Muscle of leg (tissue), 11 donors: ENCODE data around the gene CARS1. TPM values are rescaled to one million over a fixed set of nuclear protein-coding genes. Genes with fewer than 3 reads are reported as not detected.

Source experiments
- DNase-seq: peaks from one replicate; pipeline ENCODE4 v3.0.0; 2013
- H3K27ac ChIP-seq: one replicate; pipeline ENCODE4 v1.5.1; 2013; ENCODE audit warnings: mild to moderate bottlenecking, low read length, control low read depth
- H3K27me3 ChIP-seq: one replicate; pipeline ENCODE4 v1.6.1; 2013; ENCODE audit warnings: low read length; ENCODE audit not compliant: control insufficient read depth, insufficient read depth
- H3K36me3 ChIP-seq: one replicate; pipeline ENCODE4 v1.6.1; 2013; ENCODE audit warnings: low read length; ENCODE audit not compliant: control insufficient read depth, insufficient read depth
- H3K4me1 ChIP-seq: one replicate; pipeline ENCODE4 v1.6.1; 2013; ENCODE audit warnings: low read length; ENCODE audit not compliant: control insufficient read depth, insufficient read depth
- H3K4me3 ChIP-seq: one replicate; pipeline ENCODE4 v1.5.1; 2013; ENCODE audit warnings: low read length, control low read depth
- H3K9me3 ChIP-seq: replicated peaks from 2 replicates; pipeline ENCODE4 v1.6.1; 2013; ENCODE audit warnings: low read depth, low read length; ENCODE audit not compliant: control insufficient read depth
- WGBS: methylation state at CpG from one replicate; pipeline ENCODE4 v1.1.5; 2013; ENCODE audit warnings: missing lambda C conversion rate; ENCODE audit not compliant: insufficient coverage; 5-methylcytosine and 5-hydroxymethylcytosine counted together
- polyA plus RNA-seq, 8 donors: library from polyadenylated mRNA; unstranded; fragments of 120-200 nt; gene quantifications; one replicate each; pipeline versions ENCODE4 v1.2.1 to v1.2.3, GENCODE V29; 2013; ENCODE audit warnings: inconsistent platforms in 1 of 8, low replicate concordance in 1 of 8; ENCODE audit not compliant: insufficient read length in 8 of 8, insufficient read depth in 1 of 8
- total RNA-seq: library from RNA; stranded (reverse); fragments of 120-200 nt; gene quantifications from one replicate; pipeline ENCODE4 v1.2.4, GENCODE V29; 2013

The CARS1 gene
- total and polyA plus RNA-seq, 9 donors: 15.7 to 24.3 (median 20.7) TPM

- Histone ChIP-seq H3K27me3 (no peaks in the 10 kb centered on the region), H3K4me3 (peak within 1 kb of the TSS; percentile 88), H3K36me3 (peaks cover 4% of the 10 kb centered on the region), H3K27ac (peak within 1 kb of the TSS; percentile 93), H3K4me1 (peaks cover 18% of the 10 kb centered on the region), H3K9me3 (no peaks in the 10 kb centered on the region)
- DNase-seq: peak; percentile 98
- under 1% methylated on average over 65 of the region's 77 CpGs for WGBS
Measured at GRCh38 chr11:2992234-2992996, 64.8 kb downstream of the CARS1 start, which contains the start of gene NAP1L4. Gene NAP1L4, minus strand, starts transcription at chr11:2992329. Its CDS starts 13,109 bp downstream, at chr11:2979220.

DNA sequence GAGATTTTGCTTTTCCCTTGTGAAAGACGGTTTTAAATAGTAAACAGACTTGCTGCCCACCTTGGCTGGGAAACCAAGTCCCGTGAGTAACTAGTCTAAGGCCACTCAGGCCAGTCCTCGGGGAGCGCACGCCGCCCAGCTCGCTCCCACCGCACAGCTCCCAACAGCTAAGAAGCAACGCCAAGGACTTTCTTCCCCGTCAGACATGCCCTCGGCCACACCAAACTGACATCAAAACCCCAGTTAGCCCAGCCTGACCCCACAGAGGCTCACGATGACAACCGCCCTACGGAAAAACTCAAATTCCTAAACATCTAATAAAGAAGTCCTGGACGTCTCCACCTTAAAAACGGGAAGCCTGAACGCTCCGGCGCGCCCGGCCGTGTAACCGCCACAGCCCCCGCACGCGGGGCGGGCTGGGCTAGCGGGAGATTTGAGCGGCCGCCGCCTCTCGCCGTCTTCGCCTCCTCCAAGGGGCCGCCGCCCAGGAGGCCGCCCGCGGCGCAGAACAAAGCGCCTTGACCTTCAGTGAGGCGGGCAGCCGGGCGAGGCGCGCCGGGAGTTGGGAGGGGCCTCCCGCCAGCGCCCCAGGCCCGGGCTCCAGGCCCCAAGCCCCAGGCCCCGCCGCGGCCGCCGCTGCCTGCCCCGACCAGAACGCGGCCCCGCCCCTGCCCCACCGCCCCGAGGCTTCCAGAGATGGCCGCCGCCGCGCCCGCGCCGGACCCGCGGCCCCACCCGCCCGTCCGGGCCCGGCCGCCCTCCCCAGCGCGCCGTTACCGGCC, 65.6 kb downstream of the CARS1 start:
- DNase-seq: no peak
- WGBS: under 1% methylated on average over 77 of the region's 79 CpGs
- peaks cover 9% of the 10 kb centered on the region for H3K36me3 ChIP-seq
- H3K27ac ChIP-seq: peak overlapping the region; percentile 93
- peak overlapping the region; percentile 88 for H3K4me3 ChIP-seq
- H3K9me3 ChIP-seq: no peaks in the 10 kb centered on the region
- H3K27me3 ChIP-seq: no peaks in the 10 kb centered on the region
- H3K4me1 ChIP-seq: peaks cover 18% of the 10 kb centered on the region

DNA sequence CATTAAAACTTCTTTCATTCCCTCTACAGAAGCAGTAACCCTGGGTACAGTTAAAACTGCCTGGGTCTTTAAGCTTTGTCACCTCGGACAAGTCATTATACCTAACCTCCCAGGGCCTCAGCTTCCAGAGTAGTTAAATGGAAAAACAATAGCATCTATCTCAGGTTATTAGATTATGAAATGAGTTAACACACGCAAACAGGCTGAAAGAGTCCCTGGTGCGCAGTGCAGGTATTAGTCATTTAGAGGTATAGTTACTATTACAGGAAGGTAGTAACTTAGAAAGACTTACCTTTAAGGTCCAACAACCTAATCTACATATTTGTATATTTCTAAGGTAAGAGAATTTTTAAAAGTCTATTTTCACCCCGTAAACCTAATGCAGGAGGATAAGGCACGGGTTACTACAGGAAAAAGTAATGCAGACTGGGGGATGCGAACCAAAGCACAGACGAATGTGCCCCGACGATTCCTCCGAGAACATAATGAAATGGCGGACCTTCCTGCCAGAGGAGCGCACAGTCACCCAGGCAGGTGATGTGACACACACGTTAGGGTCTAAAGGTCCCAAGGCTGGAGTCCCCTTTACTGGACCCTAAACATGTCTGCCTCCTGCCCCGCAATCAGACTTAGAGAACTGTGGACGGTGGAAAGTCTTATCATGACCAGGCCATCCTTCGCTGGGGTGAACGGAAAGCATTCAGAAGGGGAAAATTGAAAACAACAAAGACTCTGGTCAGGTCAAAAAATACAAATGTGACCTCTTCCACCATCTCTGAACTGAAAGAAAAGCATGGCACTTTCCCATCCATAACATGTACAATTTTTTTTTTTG, 66.4 kb downstream of the CARS1 start:
- Histone ChIP-seq H3K4me1 (peaks cover 18% of the 10 kb centered on the region), H3K27ac (peak overlapping the region; percentile 93), H3K27me3 (no peaks in the 10 kb centered on the region), H3K9me3 (no peaks in the 10 kb centered on the region), H3K4me3 (peak overlapping the region; percentile 88), H3K36me3 (peaks cover 9% of the 10 kb centered on the region)
- 4% methylated on average over 10 of the region's 17 CpGs for WGBS
- DNase-seq: peak; percentile 16

DNA sequence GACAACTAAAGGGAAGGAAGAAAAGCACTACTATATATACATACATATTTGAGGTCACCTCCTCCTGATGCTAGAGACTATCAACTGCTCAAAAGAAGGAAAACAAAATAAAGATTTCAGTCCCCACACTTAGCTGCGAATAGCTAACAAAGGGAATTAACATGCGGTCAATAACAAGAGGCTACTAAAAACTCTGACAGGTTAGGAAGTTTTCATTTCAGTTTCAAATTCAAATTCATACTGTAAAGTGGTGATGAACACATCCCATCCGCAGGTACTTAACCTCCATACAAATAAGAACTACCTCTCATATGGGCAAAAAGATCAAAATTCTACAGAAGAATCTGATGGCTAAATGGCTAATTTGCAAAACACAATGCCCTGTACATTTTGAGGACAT, 67.7 kb downstream of the CARS1 start:
- H3K36me3 ChIP-seq: peaks cover 9% of the 10 kb centered on the region
- H3K9me3 ChIP-seq: no peaks in the 10 kb centered on the region
- DNase-seq: no peak
- no CpG with 5 or more reads among the region's 3 CpGs for WGBS
- H3K4me1 ChIP-seq: peaks cover 18% of the 10 kb centered on the region
- H3K27me3 ChIP-seq: no peaks in the 10 kb centered on the region
- no peak overlapping the region for H3K4me3 ChIP-seq
- H3K27ac ChIP-seq: peak overlapping the region; percentile 6

GRCh38 chr11:2989006-2989405, 68.2 kb downstream of the CARS1 start:
- Histone ChIP-seq H3K4me3 (no peak overlapping the region), H3K9me3 (no peaks in the 10 kb centered on the region), H3K27ac (peak overlapping the region; percentile 6), H3K4me1 (peaks cover 18% of the 10 kb centered on the region), H3K27me3 (no peaks in the 10 kb centered on the region), H3K36me3 (peaks cover 9% of the 10 kb centered on the region)
- 32% methylated on average over 4 of the region's 4 CpGs for WGBS
- no peak for DNase-seq

- WGBS: 79% methylated on average over 6 of the region's 11 CpGs
- H3K27ac ChIP-seq: no peak overlapping the region
- no peak overlapping the region for H3K4me3 ChIP-seq
- no peaks in the 10 kb centered on the region for H3K9me3 ChIP-seq
- no peaks in the 10 kb centered on the region for H3K27me3 ChIP-seq
- peaks cover 18% of the 10 kb centered on the region for H3K4me1 ChIP-seq
- peaks cover 9% of the 10 kb centered on the region for H3K36me3 ChIP-seq
- no peak for DNase-seq
Measured at GRCh38 chr11:2987881-2988861, 69.1 kb downstream of the CARS1 start.

DNA sequence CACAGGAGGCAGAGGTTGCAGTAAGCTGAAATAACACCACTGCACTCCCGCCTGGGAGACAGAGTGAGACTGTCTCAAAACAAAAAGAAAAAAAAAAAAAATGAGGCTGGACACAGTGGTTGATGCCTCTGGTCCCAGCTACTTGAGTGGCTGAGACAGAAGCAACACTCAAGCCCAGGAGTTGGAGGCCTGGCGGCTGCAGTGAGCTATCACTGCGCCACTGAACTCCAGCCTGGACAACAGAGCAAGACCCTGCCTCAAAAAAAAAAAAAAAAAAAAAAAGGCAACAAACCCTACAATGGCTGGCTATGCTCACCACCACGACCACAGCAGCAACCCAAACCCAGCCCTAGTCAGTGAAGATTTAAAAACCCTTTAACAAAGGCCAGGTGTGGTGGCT, 73.3 kb downstream of the CARS1 start:
- H3K9me3 ChIP-seq: no peaks in the 10 kb centered on the region
- H3K4me1 ChIP-seq: peaks cover 2% of the 10 kb centered on the region
- WGBS: no CpG with 5 or more reads among the region's 4 CpGs

DNA sequence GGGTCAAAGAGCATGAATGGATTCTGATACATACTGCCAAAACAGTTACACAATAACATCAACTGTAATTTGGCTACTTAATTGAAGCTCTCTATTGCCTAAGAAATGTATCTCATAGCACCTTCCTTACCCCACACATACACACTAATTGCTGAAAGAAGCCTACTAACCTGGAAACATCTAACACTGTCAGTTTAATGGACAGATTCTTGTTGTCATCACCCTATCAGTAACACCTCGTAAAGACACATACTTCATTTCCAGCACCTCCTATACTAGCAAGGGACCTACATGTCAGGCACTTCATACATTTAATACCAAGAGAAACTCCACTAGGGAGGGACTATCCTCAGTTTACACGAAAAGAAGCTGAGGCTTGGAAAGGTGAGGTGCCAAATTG, 75.0 kb downstream of the CARS1 start:
- WGBS: 57% methylated on average over 1 of the region's 2 CpGs
- DNase-seq: no peak
- H3K4me1 ChIP-seq: no peaks in the 10 kb centered on the region

More for the DNA sequence above, 73.3 kb downstream of the CARS1 start:
- Histone ChIP-seq H3K27me3 (no peaks in the 10 kb centered on the region), H3K36me3 (peaks cover 13% of the 10 kb centered on the region), H3K4me3 (no peak overlapping the region), H3K27ac (no peak overlapping the region)
- no peak for DNase-seq

GRCh38 chr11:2981130-2981529, 76.1 kb downstream of the CARS1 start:
- 90% methylated on average over 3 of the region's 8 CpGs for WGBS
- no peaks in the 10 kb centered on the region for H3K9me3 ChIP-seq
- H3K4me3 ChIP-seq: no peak overlapping the region
- no peaks in the 10 kb centered on the region for H3K27me3 ChIP-seq
- peaks cover 24% of the 10 kb centered on the region for H3K36me3 ChIP-seq
- no peaks in the 10 kb centered on the region for H3K4me1 ChIP-seq
- H3K27ac ChIP-seq: no peak overlapping the region
- DNase-seq: no peak

More for the DNA sequence above, 75.0 kb downstream of the CARS1 start:
- H3K9me3 ChIP-seq: no peaks in the 10 kb centered on the region
- H3K36me3 ChIP-seq: peaks cover 18% of the 10 kb centered on the region
- H3K27me3 ChIP-seq: no peaks in the 10 kb centered on the region
- H3K4me3 ChIP-seq: no peak overlapping the region
- H3K27ac ChIP-seq: no peak overlapping the region
